Osteoblast (primary cell): Measurements from ENCODE around the gene FIZ1. TPM values are rescaled to one million over a fixed set of nuclear protein-coding genes. Genes with fewer than 3 reads are reported as not detected.

Source experiments
- DNase-seq: peaks from one replicate; pipeline ENCODE4 v3.0.0; 2011; ENCODE audit warnings: low spot score, mixed read lengths; ENCODE audit not compliant: insufficient read length; ENCODE audit errors: missing footprints
- H2AFZ ChIP-seq: 2 replicates; pipeline ENCODE4 v1.6.0; 2011; ENCODE audit warnings: mild to moderate bottlenecking, low read length
- H3K27ac ChIP-seq: 2 replicates; pipeline ENCODE4 v1.5.1; 2011; ENCODE audit warnings: mild to moderate bottlenecking, low read depth, low read length, moderate library complexity
- H3K27me3 ChIP-seq: 2 replicates; pipeline ENCODE4 v1.6.0; 2012; ENCODE audit warnings: mild to moderate bottlenecking, control low read depth, inconsistent platforms, low read length, moderate library complexity; ENCODE audit not compliant: insufficient read depth
- H3K36me3 ChIP-seq: 2 replicates; pipeline ENCODE4 v1.5.1; 2011; ENCODE audit warnings: mild to moderate bottlenecking, low read length, control low read depth, moderate library complexity; ENCODE audit not compliant: insufficient read depth
- H3K4me1 ChIP-seq: 2 replicates; pipeline ENCODE4 v1.5.1; 2011; ENCODE audit warnings: mild to moderate bottlenecking, low read length, control low read depth, moderate library complexity; ENCODE audit not compliant: insufficient read depth
- H3K4me2 ChIP-seq: 2 replicates; pipeline ENCODE4 v1.6.0; 2011; ENCODE audit warnings: mild to moderate bottlenecking, low read length; ENCODE audit not compliant: insufficient read depth
- H3K4me3 ChIP-seq: fragments of 200-600 bp; sonication (generic); 3 replicates; pipeline ENCODE4 v1.5.1; 2012; ENCODE audit warnings: mild to moderate bottlenecking, low read length, inconsistent platforms; ENCODE audit not compliant: insufficient read depth
- H3K79me2 ChIP-seq: 2 replicates; pipeline ENCODE4 v1.6.0; 2012; ENCODE audit warnings: mild to moderate bottlenecking, low read length, control low read depth, inconsistent platforms; ENCODE audit not compliant: insufficient read depth
- H3K9me3 ChIP-seq: 2 replicates; pipeline ENCODE4 v1.5.1; 2011; ENCODE audit warnings: low read depth, low read length, control low read depth
- H4K20me1 ChIP-seq: 2 replicates; pipeline ENCODE4 v1.6.0; 2012; ENCODE audit warnings: mild to moderate bottlenecking, low read length, control low read depth; ENCODE audit not compliant: insufficient read depth
- total RNA-seq: library from RNA; depleted of rRNA; stranded (reverse); fragments of >200 nt; gene quantifications from 2 replicates; pipeline ENCODE4 v1.2.3, GENCODE V29; 2012
- TF ChIP-seq, protein P1 (sequence below): IDR thresholded peaks from 2 replicates; pipeline ENCODE4 v1.5.1; 2011; ENCODE audit warnings: mild to moderate bottlenecking, low read depth, low read length, moderate library complexity; ENCODE audit errors: extremely low read depth

The FIZ1 gene
- total RNA-seq, 1 donor: 3.6 TPM

DNA sequence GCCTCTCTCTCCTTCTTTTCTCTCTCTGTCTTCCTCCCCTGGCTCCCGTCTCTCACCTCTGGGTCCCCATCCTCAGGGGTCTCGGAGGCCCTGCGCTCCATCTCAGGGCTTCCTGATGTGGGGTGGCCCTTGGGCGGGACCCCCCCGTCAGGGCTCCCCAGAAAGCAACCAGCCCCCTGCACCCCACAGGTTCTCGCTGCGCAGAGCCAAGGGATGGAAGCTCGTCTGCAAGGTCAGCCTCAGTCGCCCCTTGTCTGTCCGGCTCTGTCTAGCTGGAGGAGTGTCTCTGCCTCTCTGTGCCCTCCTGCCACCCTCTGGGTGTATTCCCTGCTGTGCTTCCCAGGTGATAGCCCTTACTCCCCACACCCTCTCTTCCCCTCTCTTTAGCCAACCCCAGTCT, 53.9 kb downstream of the FIZ1 start, which contains the start of gene SBK3:
Gene SBK3, minus strand, starts transcription at position 101 of the 400 bp plus-strand sequence. Its CDS starts 0 bp downstream, at position 101.
- H3K9me3 ChIP-seq: no peaks in the 10 kb centered on the region
- no peaks in the 10 kb centered on the region for H3K36me3 ChIP-seq
- peaks cover 25% of the 10 kb centered on the region for H3K4me1 ChIP-seq
- H3K79me2 ChIP-seq: no peaks in the 10 kb centered on the region
- H4K20me1 ChIP-seq: no peaks in the 10 kb centered on the region
- H3K27me3 ChIP-seq: no peaks in the 10 kb centered on the region
- no peak within 1 kb of the TSS for H3K27ac ChIP-seq
- DNase-seq: peak; percentile 85
- no peak within 1 kb of the TSS for H3K4me3 ChIP-seq
- no peak within 1 kb of the TSS for H3K4me2 ChIP-seq
- no peak within 1 kb of the TSS for H2AFZ ChIP-seq
- TF ChIP-seq, protein P1, sequence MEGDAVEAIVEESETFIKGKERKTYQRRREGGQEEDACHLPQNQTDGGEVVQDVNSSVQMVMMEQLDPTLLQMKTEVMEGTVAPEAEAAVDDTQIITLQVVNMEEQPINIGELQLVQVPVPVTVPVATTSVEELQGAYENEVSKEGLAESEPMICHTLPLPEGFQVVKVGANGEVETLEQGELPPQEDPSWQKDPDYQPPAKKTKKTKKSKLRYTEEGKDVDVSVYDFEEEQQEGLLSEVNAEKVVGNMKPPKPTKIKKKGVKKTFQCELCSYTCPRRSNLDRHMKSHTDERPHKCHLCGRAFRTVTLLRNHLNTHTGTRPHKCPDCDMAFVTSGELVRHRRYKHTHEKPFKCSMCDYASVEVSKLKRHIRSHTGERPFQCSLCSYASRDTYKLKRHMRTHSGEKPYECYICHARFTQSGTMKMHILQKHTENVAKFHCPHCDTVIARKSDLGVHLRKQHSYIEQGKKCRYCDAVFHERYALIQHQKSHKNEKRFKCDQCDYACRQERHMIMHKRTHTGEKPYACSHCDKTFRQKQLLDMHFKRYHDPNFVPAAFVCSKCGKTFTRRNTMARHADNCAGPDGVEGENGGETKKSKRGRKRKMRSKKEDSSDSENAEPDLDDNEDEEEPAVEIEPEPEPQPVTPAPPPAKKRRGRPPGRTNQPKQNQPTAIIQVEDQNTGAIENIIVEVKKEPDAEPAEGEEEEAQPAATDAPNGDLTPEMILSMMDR: no peak

DNA sequence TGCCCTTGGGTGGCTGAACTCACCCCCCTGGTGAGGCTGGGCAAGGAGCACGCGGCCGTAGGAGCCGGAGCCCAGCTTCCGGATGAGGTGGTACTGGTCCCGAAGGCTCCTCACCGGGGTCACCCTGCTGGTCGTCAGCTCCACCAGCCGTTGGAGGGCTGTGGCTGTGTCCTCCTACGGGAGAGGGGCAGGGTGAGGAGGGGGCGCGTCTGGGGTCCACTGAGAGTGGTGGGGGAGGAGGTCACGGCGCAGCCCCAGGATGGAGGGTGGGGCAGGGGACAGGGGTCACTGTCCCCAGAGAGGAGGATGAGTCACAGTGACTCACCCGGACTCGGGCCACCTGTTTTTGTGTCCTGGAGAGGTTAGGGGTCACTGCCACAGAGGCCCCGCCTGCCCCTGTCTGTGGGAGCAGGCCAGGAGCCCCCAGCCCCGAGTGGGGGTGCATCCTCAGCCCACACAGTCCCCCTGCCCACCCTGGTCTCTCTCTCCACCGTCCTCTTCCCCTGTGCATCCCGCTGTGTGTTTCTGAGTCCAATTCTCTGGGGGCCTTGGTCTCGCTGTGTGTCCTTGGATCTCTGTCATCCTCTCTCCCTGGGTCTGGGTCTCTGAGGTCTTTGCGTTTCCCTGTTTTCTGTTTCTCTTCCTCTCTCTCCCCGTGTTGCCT, 54.4 kb downstream of the FIZ1 start:
- no peak overlapping the region for H3K4me3 ChIP-seq
- H3K27me3 ChIP-seq: no peaks in the 10 kb centered on the region
- TF ChIP-seq, protein P1: no peak
- no peak overlapping the region for H3K27ac ChIP-seq
- no peaks in the 10 kb centered on the region for H3K9me3 ChIP-seq
- peak; percentile 70 for DNase-seq
- no peaks in the 10 kb centered on the region for H4K20me1 ChIP-seq
- peaks cover 20% of the 10 kb centered on the region for H3K4me1 ChIP-seq
- H3K79me2 ChIP-seq: no peaks in the 10 kb centered on the region
- no peaks in the 10 kb centered on the region for H3K36me3 ChIP-seq
- no peak overlapping the region for H2AFZ ChIP-seq
- no peak overlapping the region for H3K4me2 ChIP-seq

DNA sequence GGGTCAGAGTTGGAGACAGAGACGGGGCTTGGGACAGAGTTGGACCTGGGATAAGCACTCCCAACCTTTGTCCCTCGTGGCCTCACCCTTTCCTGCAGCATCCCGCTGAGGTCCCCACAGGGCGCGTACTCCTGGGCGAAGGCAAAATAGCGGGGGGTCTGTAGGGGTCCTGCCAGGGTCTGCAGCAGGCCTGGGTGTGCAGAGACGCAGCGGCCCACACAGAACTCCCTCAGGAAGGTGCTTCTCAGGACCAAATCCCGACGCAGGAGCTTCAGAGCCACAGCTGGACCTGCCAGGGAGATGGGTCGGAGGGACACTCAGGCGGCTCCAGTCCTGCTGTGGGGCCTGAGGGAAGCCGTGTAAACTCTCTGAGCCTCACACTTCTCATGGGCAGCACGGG, 55.3 kb downstream of the FIZ1 start:
- no peak overlapping the region for H3K4me2 ChIP-seq
- H3K27me3 ChIP-seq: no peaks in the 10 kb centered on the region
- peak; percentile 37 for DNase-seq
- H3K36me3 ChIP-seq: no peaks in the 10 kb centered on the region
- no peaks in the 10 kb centered on the region for H4K20me1 ChIP-seq
- TF ChIP-seq, protein P1: no peak
- no peak overlapping the region for H3K4me3 ChIP-seq
- H2AFZ ChIP-seq: no peak overlapping the region
- H3K79me2 ChIP-seq: no peaks in the 10 kb centered on the region
- H3K27ac ChIP-seq: no peak overlapping the region
- H3K9me3 ChIP-seq: no peaks in the 10 kb centered on the region
- peaks cover 13% of the 10 kb centered on the region for H3K4me1 ChIP-seq

DNA sequence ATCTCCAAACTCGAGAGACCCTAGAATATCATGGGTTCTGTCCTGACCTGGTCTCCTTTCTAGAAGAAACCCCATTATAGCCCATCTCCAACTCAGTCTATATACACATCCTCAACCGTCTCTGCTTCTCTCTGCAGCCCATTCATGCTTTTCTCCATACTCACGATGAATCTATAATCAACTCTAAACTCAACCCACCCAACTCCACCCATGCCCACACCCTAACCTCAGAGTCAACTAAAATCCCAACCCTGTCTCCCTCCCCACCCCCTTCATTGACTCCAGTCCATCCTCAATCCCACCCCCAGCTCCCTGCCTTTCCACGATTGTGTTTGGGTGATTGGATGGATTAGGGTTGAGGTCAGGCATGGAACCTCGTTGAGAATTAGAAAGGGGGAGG, 55.8 kb downstream of the FIZ1 start:
- Histone ChIP-seq H3K4me3 (no peak overlapping the region), H3K36me3 (no peaks in the 10 kb centered on the region), H3K79me2 (no peaks in the 10 kb centered on the region), H3K27ac (no peak overlapping the region), H3K4me1 (peaks cover 11% of the 10 kb centered on the region), H3K4me2 (no peak overlapping the region), H4K20me1 (no peaks in the 10 kb centered on the region), H3K27me3 (no peaks in the 10 kb centered on the region), H3K9me3 (no peaks in the 10 kb centered on the region), H2AFZ (no peak overlapping the region)
- TF ChIP-seq, protein P1: no peak
- peak; percentile 29 for DNase-seq
